ENCODE data around the gene SYNC.

- TF ChIP-seq, protein P1, sequence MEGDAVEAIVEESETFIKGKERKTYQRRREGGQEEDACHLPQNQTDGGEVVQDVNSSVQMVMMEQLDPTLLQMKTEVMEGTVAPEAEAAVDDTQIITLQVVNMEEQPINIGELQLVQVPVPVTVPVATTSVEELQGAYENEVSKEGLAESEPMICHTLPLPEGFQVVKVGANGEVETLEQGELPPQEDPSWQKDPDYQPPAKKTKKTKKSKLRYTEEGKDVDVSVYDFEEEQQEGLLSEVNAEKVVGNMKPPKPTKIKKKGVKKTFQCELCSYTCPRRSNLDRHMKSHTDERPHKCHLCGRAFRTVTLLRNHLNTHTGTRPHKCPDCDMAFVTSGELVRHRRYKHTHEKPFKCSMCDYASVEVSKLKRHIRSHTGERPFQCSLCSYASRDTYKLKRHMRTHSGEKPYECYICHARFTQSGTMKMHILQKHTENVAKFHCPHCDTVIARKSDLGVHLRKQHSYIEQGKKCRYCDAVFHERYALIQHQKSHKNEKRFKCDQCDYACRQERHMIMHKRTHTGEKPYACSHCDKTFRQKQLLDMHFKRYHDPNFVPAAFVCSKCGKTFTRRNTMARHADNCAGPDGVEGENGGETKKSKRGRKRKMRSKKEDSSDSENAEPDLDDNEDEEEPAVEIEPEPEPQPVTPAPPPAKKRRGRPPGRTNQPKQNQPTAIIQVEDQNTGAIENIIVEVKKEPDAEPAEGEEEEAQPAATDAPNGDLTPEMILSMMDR (IDR thresholded peaks at IDR 0.05 in 2 of 3, conservative IDR thresholded peaks at IDR 0.05 in 1 of 3; ENCODE audit: control insufficient read depth in 2 of 3, extremely low read depth in 1 of 3, insufficient read depth in 1 of 3, low read depth in 3 of 3, low read length in 3 of 3), result no peak
- no peak for TF ChIP-seq ATF3 (IDR thresholded peaks at IDR 0.05; ENCODE audit: borderline replicate concordance, extremely low read depth, low read depth, low read length)
- TF ChIP-seq, protein P2, sequence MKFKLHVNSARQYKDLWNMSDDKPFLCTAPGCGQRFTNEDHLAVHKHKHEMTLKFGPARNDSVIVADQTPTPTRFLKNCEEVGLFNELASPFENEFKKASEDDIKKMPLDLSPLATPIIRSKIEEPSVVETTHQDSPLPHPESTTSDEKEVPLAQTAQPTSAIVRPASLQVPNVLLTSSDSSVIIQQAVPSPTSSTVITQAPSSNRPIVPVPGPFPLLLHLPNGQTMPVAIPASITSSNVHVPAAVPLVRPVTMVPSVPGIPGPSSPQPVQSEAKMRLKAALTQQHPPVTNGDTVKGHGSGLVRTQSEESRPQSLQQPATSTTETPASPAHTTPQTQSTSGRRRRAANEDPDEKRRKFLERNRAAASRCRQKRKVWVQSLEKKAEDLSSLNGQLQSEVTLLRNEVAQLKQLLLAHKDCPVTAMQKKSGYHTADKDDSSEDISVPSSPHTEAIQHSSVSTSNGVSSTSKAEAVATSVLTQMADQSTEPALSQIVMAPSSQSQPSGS (IDR thresholded peaks at IDR 0.05; ENCODE audit: low read length), result no peak
- TF ChIP-seq RAD21 (IDR thresholded peaks at IDR 0.05; ENCODE audit: insufficient read depth, low read depth, low read length), result no peak
These were observed 38.5 kb upstream of the SYNC start for GRCh38 chr1:32741059-32741412.

Measured in GM12878 (cell line).